ENCODE data around the gene KRT24.

- TF ChIP-seq CTCF (IDR thresholded peaks at IDR 0.05) (no peak), POLR2A (IDR thresholded peaks at IDR 0.05) (no peak)
Measured at GRCh38 chr17:40686192-40686591, 17.4 kb downstream of the KRT24 start.
